H1 (cell line): Measurements from ENCODE around the gene SLC18A3. TPM values are rescaled to one million over a fixed set of nuclear protein-coding genes. Genes with fewer than 3 reads are reported as not detected.

ENCODE experiments used
- CTCF ChIA-PET: fragments of 300-600 bp; sonication (Branson Sonifier 250); formaldehyde crosslinking; loops from one replicate; lab custom pipeline; 2021; ENCODE audit not compliant: partially characterized antibody; lab: Charles Lee
- POLR2A ChIA-PET: fragments of 300-600 bp; sonication (Branson Sonifier 250); formaldehyde crosslinking; loops from one replicate; lab custom pipeline; 2021; ENCODE audit warnings: inconsistent platforms; ENCODE audit not compliant: partially characterized antibody; lab: Charles Lee
- DNase-seq, 2 experiments: peaks; one replicate each; pipeline versions ENCODE4 v3.0.0 to v3.0.0-alpha.2; 2010 to 2022; ENCODE audit warnings: low spot score in 2 of 2, low read depth in 1 of 2, mixed read lengths in 1 of 2
- FAIRE-seq: peaks from 2 replicates; lab custom pipeline; 2011; peaks lifted over from hg19 to GRCh38; lab: Jason Lieb, UNC
- H2AFZ ChIP-seq: 2 replicates; pipeline ENCODE4 v1.8.1; 2012; ENCODE audit warnings: low read length, inconsistent platforms
- H2AK5ac ChIP-seq: 2 replicates; pipeline ENCODE4 v1.6.1; 2013; ENCODE audit warnings: low read depth, low read length
- H2BK120ac ChIP-seq: replicated peaks from 2 replicates; pipeline ENCODE3; 2013; ENCODE audit warnings: low read depth, low read length, inconsistent platforms
- H2BK12ac ChIP-seq: 2 replicates; pipeline ENCODE4 v1.6.1; 2013; ENCODE audit warnings: low read depth, low read length
- H2BK15ac ChIP-seq: 2 replicates; pipeline ENCODE4 v1.6.1; 2013; ENCODE audit warnings: low read length
- H2BK20ac ChIP-seq: 2 replicates; pipeline ENCODE4 v1.6.1; 2013; ENCODE audit warnings: low read length
- H2BK5ac ChIP-seq: 2 replicates; pipeline ENCODE4 v1.6.1; 2013; ENCODE audit warnings: low read depth, low read length
- H3K14ac ChIP-seq: 2 replicates; pipeline ENCODE4 v1.6.1; 2013; ENCODE audit warnings: inconsistent platforms; ENCODE audit not compliant: insufficient read length
- H3K18ac ChIP-seq: 2 replicates; pipeline ENCODE4 v1.6.1; 2013; ENCODE audit warnings: low read length; ENCODE audit errors: extremely low read depth
- H3K23ac ChIP-seq: 2 replicates; pipeline ENCODE4 v1.6.1; 2013; ENCODE audit warnings: inconsistent platforms; ENCODE audit not compliant: insufficient read length
- H3K23me2 ChIP-seq: 2 replicates; pipeline ENCODE4 v1.6.1; 2013; ENCODE audit warnings: low read depth, low read length
- H3K27ac ChIP-seq: 2 replicates; pipeline ENCODE4 v1.6.1; 2011; ENCODE audit warnings: low read depth, low read length, inconsistent platforms
- H3K27me3 ChIP-seq, 4 experiments: replicated peaks in 1 of 4; 1 replicate in 1 of 4; 2 replicates in 3 of 4; pipeline versions ENCODE4 v1.6.1 to v1.8.1; 2011 to 2013; ENCODE audit warnings: low read length in 3 of 4, mild to moderate bottlenecking in 3 of 4, inconsistent platforms in 2 of 4, mixed read lengths in 2 of 4, moderate library complexity in 1 of 4; ENCODE audit not compliant: control insufficient read depth in 3 of 4, insufficient read depth in 3 of 4; ENCODE audit errors: extremely low read depth in 1 of 4
- H3K36me3 ChIP-seq, 4 experiments: 2 replicates each; pipeline versions ENCODE4 v1.6.1 to v1.8.1; 2011 to 2013; ENCODE audit warnings: mild to moderate bottlenecking in 4 of 4, low read length in 3 of 4, moderate library complexity in 2 of 4, control low read depth in 1 of 4, inconsistent platforms in 1 of 4; ENCODE audit not compliant: insufficient read depth in 4 of 4, control insufficient read depth in 2 of 4
- H3K4ac ChIP-seq: replicated peaks from 2 replicates; pipeline ENCODE3; 2013; ENCODE audit warnings: low read length, low read depth, mixed read lengths, inconsistent platforms; ENCODE audit not compliant: insufficient read length
- H3K4me1 ChIP-seq, 4 experiments: replicated peaks in 1 of 4; 1 replicate in 1 of 4; 2 replicates in 3 of 4; pipeline versions ENCODE4 v1.6.1 to v1.8.1; 2011 to 2013; ENCODE audit warnings: low read length in 3 of 4, inconsistent platforms in 2 of 4, mixed read lengths in 1 of 4; ENCODE audit not compliant: insufficient read depth in 4 of 4, control insufficient read depth in 3 of 4
- H3K4me2 ChIP-seq, 2 experiments: 2 replicates each; pipeline versions ENCODE4 v1.6.1 to v1.8.1; 2011 to 2013; ENCODE audit warnings: low read depth in 2 of 2, low read length in 2 of 2, control low read depth in 1 of 2, inconsistent platforms in 1 of 2, mild to moderate bottlenecking in 1 of 2; ENCODE audit not compliant: insufficient read depth in 1 of 2
- H3K4me3 ChIP-seq, 4 experiments: fragments of 200-600, 300-600 bp in 1 of 4; sonication (generic), shearing (Covaris generic), sonication (Bioruptor Twin) in 1 of 4; 2 replicates each; pipeline versions ENCODE4 v1.5.1 to v1.8.1; 2011 to 2016; ENCODE audit warnings: low read length in 4 of 4, low read depth in 3 of 4, control low read depth in 2 of 4, inconsistent platforms in 2 of 4, mild to moderate bottlenecking in 2 of 4, mixed read lengths in 1 of 4, moderate library complexity in 1 of 4; ENCODE audit not compliant: insufficient read depth in 2 of 4; ENCODE audit errors: extremely low read depth in 1 of 4
- H3K56ac ChIP-seq: replicated peaks from 2 replicates; pipeline ENCODE3; 2013; ENCODE audit warnings: low read depth, mild to moderate bottlenecking, mixed read lengths, low read length, inconsistent platforms; ENCODE audit not compliant: insufficient read length
- H3K79me1 ChIP-seq: 2 replicates; pipeline ENCODE4 v1.6.1; 2013; ENCODE audit warnings: low read depth, low read length, control low read depth
- H3K79me2 ChIP-seq, 2 experiments: 2 replicates each; pipeline versions ENCODE4 v1.6.1 to v1.8.1; 2012 to 2013; ENCODE audit warnings: low read length in 2 of 2, mild to moderate bottlenecking in 2 of 2, inconsistent platforms in 1 of 2; ENCODE audit not compliant: insufficient read depth in 2 of 2, control insufficient read depth in 1 of 2
- H3K9ac ChIP-seq, 4 experiments: replicated peaks in 1 of 4; 1 replicate in 1 of 4; 2 replicates in 3 of 4; pipeline versions ENCODE4 v1.6.1 to v1.8.1; 2011 to 2013; ENCODE audit warnings: low read depth in 3 of 4, low read length in 3 of 4, control low read depth in 2 of 4, mild to moderate bottlenecking in 2 of 4, moderate library complexity in 2 of 4, inconsistent platforms in 1 of 4; ENCODE audit errors: extremely low read depth in 1 of 4
- H3K9me3 ChIP-seq, 2 experiments: 2 replicates each; pipeline versions ENCODE4 v1.6.1 to v1.8.1; 2012 to 2013; ENCODE audit warnings: mild to moderate bottlenecking in 2 of 2, moderate library complexity in 2 of 2, control low read depth in 1 of 2, inconsistent platforms in 1 of 2, low read depth in 1 of 2, low read length in 1 of 2, mixed read lengths in 1 of 2; ENCODE audit not compliant: insufficient read depth in 2 of 2
- H4K20me1 ChIP-seq, 2 experiments: replicated peaks in 1 of 2; 2 replicates each; pipeline versions ENCODE3 to v1.8.1; 2011 to 2013; ENCODE audit warnings: inconsistent platforms in 2 of 2, low read length in 2 of 2, mild to moderate bottlenecking in 1 of 2; ENCODE audit not compliant: insufficient read depth in 2 of 2, control insufficient read depth in 1 of 2
- H4K5ac ChIP-seq: 2 replicates; pipeline ENCODE4 v1.6.1; 2013; ENCODE audit warnings: low read length, low read depth, mixed read lengths, inconsistent platforms; ENCODE audit not compliant: insufficient read length
- H4K8ac ChIP-seq: 2 replicates; pipeline ENCODE4 v1.8.0; 2013; ENCODE audit warnings: mild to moderate bottlenecking, moderate library complexity, low read length, inconsistent platforms; ENCODE audit not compliant: insufficient read depth; ENCODE audit errors: extremely low read depth
- H4K91ac ChIP-seq: replicated peaks from 2 replicates; pipeline ENCODE3; 2013; ENCODE audit warnings: low read length, mixed read lengths, inconsistent platforms; ENCODE audit not compliant: insufficient read length
- WGBS, 2 experiments: shearing (Covaris generic) in 1 of 2; methylation state at CpG; one replicate each; pipeline versions ENCODE4 v1.1.6 to v1.1.7; 2013 to 2015; ENCODE audit warnings: low lambda C conversion rate in 2 of 2, mixed read lengths in 2 of 2, inconsistent platforms in 1 of 2, low coverage in 1 of 2, missing lambda C conversion rate in 1 of 2; ENCODE audit not compliant: insufficient replicate concordance in 2 of 2, insufficient coverage in 1 of 2, insufficient read length in 1 of 2; ENCODE audit errors: extremely low coverage in 1 of 2, missing lambda C conversion rate in 1 of 2; 5-methylcytosine and 5-hydroxymethylcytosine counted together
- polyA plus RNA-seq, 7 experiments: library from polyadenylated mRNA; depleted of rRNA in 3 of 7; stranded (reverse) in 5 of 7; unstranded in 2 of 7; fragments of >200 nt in 5 of 7; fragments of 200-250 nt in 2 of 7; gene quantifications; 1 replicate in 5 of 7; 2 replicates in 1 of 7; 4 replicates in 1 of 7; pipeline versions ENCODE4 v1.2.1 to v1.2.3, GENCODE V29; 2011 to 2013; ENCODE audit warnings: missing spikeins in 2 of 7, mixed read lengths in 2 of 7
- total RNA-seq: library from RNA; stranded (reverse); fragmentation: NEBNext Ultra II Directional; extraction: Animal tissue kit (Norgen Biotek cat#: 25700); gene quantifications from 2 replicates; pipeline ENCODE4 v1.2.1, GENCODE V29; 2021
- TF ChIP-seq, protein P1 (sequence below): IDR thresholded peaks from 2 replicates; pipeline ENCODE4 v1.6.1; 2011; ENCODE audit warnings: low read depth, mild to moderate bottlenecking, low read length; ENCODE audit not compliant: insufficient read depth

The SLC18A3 gene
- total and polyA plus RNA-seq, 2 of the 8 experiments (the other 6 are each of a cell fraction or from before 2014, with no cell fraction given) = 0.17 TPM; not detected in 1

DNA sequence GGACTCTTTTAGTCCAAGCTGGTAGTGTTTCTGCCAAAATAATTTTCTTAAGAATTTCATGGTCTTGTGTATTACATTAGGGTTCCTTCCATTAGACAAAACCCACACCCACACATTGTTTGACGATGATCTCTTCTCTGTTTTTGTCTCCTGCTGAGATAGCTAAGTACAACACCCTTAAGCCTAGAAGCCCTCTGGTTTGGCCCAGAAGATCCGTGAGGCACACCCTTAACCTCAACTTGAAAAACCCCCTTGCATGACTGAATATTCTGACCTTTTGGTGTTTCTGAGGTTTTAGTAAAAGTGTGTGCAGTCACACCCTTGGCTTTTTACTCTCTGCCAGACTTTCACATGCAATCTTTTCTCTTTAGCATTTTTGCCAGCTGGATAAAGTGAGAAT lies 41.9 kb upstream of the SLC18A3 start:
- Histone ChIP-seq H4K91ac (no peak overlapping the region), H3K56ac (no peak overlapping the region), H2BK15ac (no peak overlapping the region), H3K14ac (no peak overlapping the region), H2AFZ (no peak overlapping the region), H4K5ac (no peak overlapping the region), H3K27me3 (no peaks in the 10 kb centered on the region), H3K4me1 (no peaks in the 10 kb centered on the region), H3K27ac (no peak overlapping the region), H2BK12ac (no peak overlapping the region), H4K8ac (no peak overlapping the region), H2BK5ac (no peak overlapping the region), H4K20me1 (no peaks in the 10 kb centered on the region), H3K36me3 (no peaks in the 10 kb centered on the region), H2BK120ac (no peak overlapping the region), H3K23me2 (no peaks in the 10 kb centered on the region)
- 90% methylated on average over 2 of the region's 2 CpGs; no CpG with 5 or more reads in 1 of the 2 experiments for WGBS, 2 experiments
- CTCF ChIA-PET = interaction anchor here (1.1 kb wide), 1 partner anchor 25 kb away, joined by 4 read pairs; no protein-coding TSS in a partner anchor
- TF ChIP-seq, protein P1, sequence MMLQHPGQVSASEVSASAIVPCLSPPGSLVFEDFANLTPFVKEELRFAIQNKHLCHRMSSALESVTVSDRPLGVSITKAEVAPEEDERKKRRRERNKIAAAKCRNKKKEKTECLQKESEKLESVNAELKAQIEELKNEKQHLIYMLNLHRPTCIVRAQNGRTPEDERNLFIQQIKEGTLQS = no peak
- TF ChIP-seq, all 59 proteins: peak for 0
- 0 out of 4 replicates have a peak, but pooled peaks cover 0 to 4% of the 10 kb centered on the region in 2 experiments for H3K9me3 ChIP-seq
- no peak overlapping the region for H2AK5ac ChIP-seq
- no peak overlapping the region for H3K4ac ChIP-seq
- no peak overlapping the region for H3K4me3 ChIP-seq
- no peak overlapping the region for H2BK20ac ChIP-seq
- H3K79me1 ChIP-seq = no peaks in the 10 kb centered on the region
- H3K4me2 ChIP-seq = no peak overlapping the region
- H3K79me2 ChIP-seq = no peaks in the 10 kb centered on the region
- DNase-seq (no peak), FAIRE-seq (no peak)
- no peak overlapping the region for H3K9ac ChIP-seq
- H3K23ac ChIP-seq = no peak overlapping the region
- POLR2A ChIA-PET = no interaction called here
- no peak overlapping the region for H3K18ac ChIP-seq
